K562 (cell line): ENCODE data around the gene ENDOD1. TPM values are rescaled to one million over a fixed set of nuclear protein-coding genes. Genes with fewer than 3 reads are reported as not detected.

Experiments used
- ATAC-seq: fragments of 200-7000 bp; cut with Tn5 transposase; 3 replicates; pipeline ENCODE4 v1.9.1; 2020; ENCODE audit warnings: moderate library complexity
- BruUV-seq: library from RNA; stranded (reverse); fragments of 400-500 nt; replicated peaks from 2 replicates; lab custom pipeline; 2021; lab: Mats Ljungman, UMichigan
- CTCF ChIA-PET: fragments of 300-600 bp; formaldehyde crosslinking; extraction: SDS; loops from one replicate; lab custom pipeline; 2021; ENCODE audit warnings: low intra/inter-chr PET ratio; lab: Yijun Ruan, JAX
- POLR2A ChIA-PET: fragments of 300-600, 350-650 bp; sonication (Branson Sonifier 250); formaldehyde crosslinking; extraction: SDS; loops from one replicate; lab custom pipeline; 2021; ENCODE audit warnings: antibody characterized with exemption, inconsistent platforms; lab: Yijun Ruan, JAX
- DNase-seq, 4 experiments: peaks; one replicate each; pipeline versions ENCODE4 v3.0.0 to v3.0.0-alpha.2; 2011 to 2018; ENCODE audit warnings: low spot score in 3 of 4, mixed read lengths in 3 of 4; ENCODE audit errors: extremely low read depth in 1 of 4
- FAIRE-seq: peaks from 2 replicates; lab custom pipeline; 2011; peaks lifted over from hg19 to GRCh38; lab: Jason Lieb, UNC
- H2AFZ ChIP-seq: 2 replicates; pipeline ENCODE4 v1.6.0; 2011; ENCODE audit warnings: low read depth, low read length, control low read depth, inconsistent platforms
- H3K27ac ChIP-seq: fragments of 200-600 bp; 3 replicates; pipeline ENCODE4 v1.8.0; 2011; ENCODE audit warnings: low read depth, mild to moderate bottlenecking, control low read depth, inconsistent platforms, low read length, moderate library complexity, mixed read lengths; ENCODE audit errors: extremely low read depth
- H3K27me3 ChIP-seq, 2 experiments: fragments of 300-600 bp in 1 of 2; 2 replicates in 1 of 2; 3 replicates in 1 of 2; pipeline versions ENCODE4 v1.6.0 to v1.8.0; 2011; ENCODE audit warnings: inconsistent platforms in 2 of 2, low read length in 2 of 2, mild to moderate bottlenecking in 1 of 2, mixed read lengths in 1 of 2, moderate library complexity in 1 of 2; ENCODE audit not compliant: control insufficient read depth in 2 of 2, insufficient read depth in 2 of 2
- H3K36me3 ChIP-seq: fragments of 300-600 bp; 3 replicates; pipeline ENCODE4 v1.8.0; 2011; ENCODE audit warnings: mild to moderate bottlenecking, low read length, inconsistent platforms; ENCODE audit not compliant: control insufficient read depth, insufficient read depth
- H3K4me1 ChIP-seq, 2 experiments: fragments of 200-600 bp in 1 of 2; replicated peaks in 1 of 2; 2 replicates in 1 of 2; 3 replicates in 1 of 2; pipeline versions ENCODE4 v1.5.1 to v1.8.0; 2011; ENCODE audit warnings: inconsistent platforms in 2 of 2, low read length in 2 of 2, mild to moderate bottlenecking in 1 of 2, mixed read lengths in 1 of 2, moderate library complexity in 1 of 2; ENCODE audit not compliant: control insufficient read depth in 2 of 2, insufficient read depth in 2 of 2
- H3K4me2 ChIP-seq: 2 replicates; pipeline ENCODE4 v1.6.1; 2011; ENCODE audit warnings: low read length, control low read depth, inconsistent platforms, mixed read lengths; ENCODE audit not compliant: insufficient read depth
- H3K4me3 ChIP-seq: fragments of 200-600 bp; sonication (generic), shearing (Covaris generic); 2 replicates; pipeline ENCODE4 v1.5.1; 2016; ENCODE audit warnings: control low read depth, inconsistent platforms
- H3K79me2 ChIP-seq: fragments of 200-600 bp; 3 replicates; pipeline ENCODE4 v1.8.0; 2011; ENCODE audit warnings: low read length, inconsistent platforms; ENCODE audit not compliant: control insufficient read depth, insufficient read depth
- H3K9ac ChIP-seq, 2 experiments: 2 replicates each; pipeline versions ENCODE4 v1.6.0 to v1.6.1; 2011; ENCODE audit warnings: low read depth in 2 of 2, low read length in 2 of 2, control low read depth in 1 of 2, inconsistent platforms in 1 of 2, mild to moderate bottlenecking in 1 of 2, mixed read lengths in 1 of 2; ENCODE audit not compliant: insufficient read depth in 1 of 2
- H3K9me1 ChIP-seq: one replicate; pipeline ENCODE4 v1.6.0; 2011; ENCODE audit warnings: inconsistent platforms, mild to moderate bottlenecking, low read length, moderate library complexity; ENCODE audit not compliant: control insufficient read depth, insufficient read depth
- H3K9me3 ChIP-seq: replicated peaks from 2 replicates; pipeline ENCODE4 v1.5.1; 2011; ENCODE audit warnings: low read depth, low read length, inconsistent platforms; ENCODE audit not compliant: control insufficient read depth, insufficient read depth
- H4K20me1 ChIP-seq: replicated peaks from 2 replicates; pipeline ENCODE4 v1.6.1; 2011; ENCODE audit warnings: low read length, inconsistent platforms, mixed read lengths; ENCODE audit not compliant: control insufficient read depth, insufficient read depth
- HMGN3 ChIP-seq: IDR thresholded peaks from 2 replicates; pipeline ENCODE4 v1.6.1; 2011; ENCODE audit warnings: borderline replicate concordance, low read depth, mild to moderate bottlenecking, mixed read lengths, low read length; ENCODE audit not compliant: insufficient read length; ENCODE audit errors: extremely low read depth
- HNRNPL ChIP-seq: fragments of 200-400 bp; formaldehyde crosslinking; IDR thresholded peaks from 2 replicates; pipeline ENCODE4 v1.6.1; 2017; ENCODE audit warnings: low read depth, mild to moderate bottlenecking, low read length
- MTF1 ChIP-seq: fragments of 250-450 bp; sonication (Bioruptor Pico); IDR thresholded peaks from 2 replicates; pipeline ENCODE4 v1.9.0; 2021; ENCODE audit warnings: moderate library complexity, mild to moderate bottlenecking, inconsistent platforms, borderline replicate concordance
- PRMT5 ChIP-seq: sonication (generic); formaldehyde crosslinking; IDR thresholded peaks from 2 replicates; pipeline ENCODE4 v1.5.0; 2020; ENCODE audit warnings: missing genetic modification reagents
- PYGO2 ChIP-seq: fragments of 450-650 bp; IDR thresholded peaks from 2 replicates; pipeline ENCODE4 v1.6.1; 2016; ENCODE audit warnings: mild to moderate bottlenecking, missing genetic modification characterization, moderate library complexity, missing compliant biosample characterization
- SIN3B ChIP-seq: fragments of 450-650 bp; IDR thresholded peaks from 2 replicates; pipeline ENCODE4 v1.6.1; 2017; ENCODE audit warnings: low read depth, mild to moderate bottlenecking, moderate library complexity
- SMAD2 ChIP-seq: fragments of 150-350 bp; IDR thresholded peaks from 2 replicates; pipeline ENCODE4 v1.6.1; 2014; ENCODE audit warnings: low read depth, mild to moderate bottlenecking, low read length
- SNAPC5 ChIP-seq: fragments of 250-450 bp; sonication (Bioruptor Pico); IDR thresholded peaks from 2 replicates; pipeline ENCODE4 v1.8.0; 2021; ENCODE audit warnings: moderate library complexity, mild to moderate bottlenecking, inconsistent platforms
- STAT5A ChIP-seq: IDR thresholded peaks from 2 replicates; pipeline ENCODE4 v1.6.1; 2012; ENCODE audit warnings: low read length, inconsistent platforms, borderline replicate concordance
- TAF15 ChIP-seq: fragments of 200-400 bp; formaldehyde crosslinking; IDR thresholded peaks from 2 replicates; pipeline ENCODE4 v1.6.1; 2017; ENCODE audit warnings: mild to moderate bottlenecking, low read depth, low read length, moderate library complexity
- ZC3H11A ChIP-seq: IDR thresholded peaks from 2 replicates; pipeline ENCODE4 v1.6.1; 2012; ENCODE audit warnings: low read depth, low read length, improper control_type of control experiment
- ZNF280B ChIP-seq: fragments of 250-450 bp; sonication (Bioruptor Pico); IDR thresholded peaks from 2 replicates; pipeline ENCODE4 v1.5.1; 2021; ENCODE audit warnings: mild to moderate bottlenecking
- ZNF41 ChIP-seq: fragments of 250-450 bp; sonication (Bioruptor Pico); conservative IDR thresholded peaks from 2 replicates; pipeline ENCODE4 v1.4.0; 2020; ENCODE audit warnings: mild to moderate bottlenecking
- ZNF699 ChIP-seq: fragments of 250-450 bp; sonication (Bioruptor Pico); IDR thresholded peaks from 2 replicates; pipeline ENCODE4 v1.8.0; 2021; ENCODE audit warnings: mild to moderate bottlenecking, moderate library complexity; ENCODE audit not compliant: insufficient replicate concordance
- ZNF780A ChIP-seq: fragments of 250-450 bp; sonication (Bioruptor Pico); IDR thresholded peaks from 2 replicates; pipeline ENCODE4 v1.5.0; 2021; ENCODE audit warnings: mild to moderate bottlenecking
- WGBS: fragments of 100-300 bp; shearing (Covaris generic); methylation state at CpG from one replicate; pipeline ENCODE4 v1.1.6; 2016; ENCODE audit warnings: low coverage, mixed read lengths; ENCODE audit not compliant: insufficient coverage; ENCODE audit errors: missing lambda C conversion rate; 5-methylcytosine and 5-hydroxymethylcytosine counted together
- in situ Hi-C: fragments of 300-500 bp; cut with MboI; formaldehyde crosslinking; loops from 4 replicates; pipeline ENCODE4 v1.15.0; 2018; ENCODE audit warnings: inconsistent platforms, mixed read lengths
- intact Hi-C: fragments of 100-400 bp; cut with micrococcal nuclease; formaldehyde crosslinking; loops from 2 replicates; pipeline ENCODE4 v1.14.2; 2022
- polyA plus RNA-seq, 8 experiments: library from polyadenylated mRNA; depleted of rRNA in 4 of 8; stranded (reverse) in 5 of 8; unstranded in 3 of 8; fragments of >200 nt; fragmentation: Nextera tagmentation in 2 of 8; fragmentation: Illumina TruSeq in 1 of 8; extraction: Ambion mirVana in 2 of 8; extraction: Trizol in 1 of 8; gene quantifications; 2 replicates each; pipeline versions ENCODE4 v1.2.1 to v1.2.3, GENCODE V29; 2011 to 2014; ENCODE audit warnings: inconsistent platforms in 1 of 8, missing spikeins in 1 of 8
- total RNA-seq, 7 experiments: library from RNA; depleted of rRNA in 6 of 7; stranded (reverse); fragments of >200 nt in 6 of 7; fragmentation: Illumina TruSeq in 2 of 7; extraction: Trizol in 2 of 7; gene quantifications; 2 replicates each; pipeline versions ENCODE4 v1.2.1 to v1.2.3, GENCODE V29; 2011 to 2021; ENCODE audit warnings: low replicate concordance in 1 of 7

Gene ENDOD1
- total and polyA plus RNA-seq, 9 of the 15 experiments (the other 6 are each of a cell fraction or from before 2014, with no cell fraction given): 4.2 to 11.8 (median 9.3) TPM

GRCh38 chr11:95104121-95104830 is 14.6 kb downstream of the ENDOD1 start:
- CTCF ChIA-PET: no interaction called here
- no peak overlapping the region for H2AFZ ChIP-seq
- TF ChIP-seq ZNF41 (no peak), HMGN3 (no peak), STAT5A (no peak), ZNF780A (CRISPR knock-in tag) (no peak), HNRNPL (no peak), SNAPC5 (CRISPR knock-in tag) (no peak), SIN3B (no peak), TAF15 (no peak), ZNF699 (no peak), SMAD2 (no peak), ZC3H11A (no peak), MTF1 (CRISPR knock-in tag) (no peak), PYGO2 (tag) (no peak), ZNF280B (CRISPR knock-in tag) (no peak), PRMT5 (CRISPR knock-in tag) (no peak)
- no peak overlapping the region for H3K27ac ChIP-seq
- no peak overlapping the region for H3K4me3 ChIP-seq
- no peak overlapping the region for H3K4me2 ChIP-seq
- DNase-seq (no peak), ATAC-seq (no peak), FAIRE-seq (no peak)
- in situ Hi-C loops: no loop called here
- H3K27me3 ChIP-seq: no peaks in the 10 kb centered on the region
- intact Hi-C loops: loop anchor here (5.0 kb wide), 1 partner anchor 43 kb away; no protein-coding TSS in a partner anchor
- WGBS: 57% methylated on average over 5 of the region's 6 CpGs
- H3K9ac ChIP-seq: no peak overlapping the region
- no peaks in the 10 kb centered on the region for H3K79me2 ChIP-seq
- no peaks in the 10 kb centered on the region for H3K9me3 ChIP-seq
- no peaks in the 10 kb centered on the region for H3K36me3 ChIP-seq
- no TSS peak for BruUV-seq
- POLR2A ChIA-PET: interaction anchor here (0.7 to 6.1 kb wide), 5 partner anchors 9 to 545 kb away, joined by 3 to 37 read pairs (median 3); partner anchors contain the start of genes CWC15, ENDOD1 and KDM4D
- no peaks in the 10 kb centered on the region for H3K9me1 ChIP-seq
- peaks cover 16 to 50% of the 10 kb centered on the region in 2 experiments for H3K4me1 ChIP-seq
- 0 out of 2 replicates have a peak, but pooled peaks cover under 1% of the 10 kb centered on the region for H4K20me1 ChIP-seq
